Ovary (tissue), 9 donors: ENCODE measurements around the gene CD86. TPM values are rescaled to one million over a fixed set of nuclear protein-coding genes. Genes with fewer than 3 reads are reported as not detected.

ENCODE experiments used
- DNase-seq, 5 donors: peaks; one replicate each; pipeline ENCODE4 v3.0.0-alpha.2; 2019 to 2020
- H3K27ac ChIP-seq, 2 donors: fragments of 200-600 bp; one replicate each; pipeline versions ENCODE4 v1.5.1 to v1.8.0; 2019 to 2022
- H3K27me3 ChIP-seq: fragments of 200-600 bp; one replicate; pipeline ENCODE4 v1.8.0; 2022
- H3K36me3 ChIP-seq: fragments of 200-600 bp; sonication (generic); one replicate; pipeline ENCODE4 v1.5.1; 2019
- H3K4me1 ChIP-seq: one replicate; pipeline ENCODE4 v1.8.1; 2013; ENCODE audit warnings: mild to moderate bottlenecking, moderate library complexity; ENCODE audit not compliant: insufficient read depth
- H3K4me3 ChIP-seq: fragments of 200-600 bp; sonication (generic); one replicate; pipeline ENCODE4 v1.5.1; 2017
- H3K9me3 ChIP-seq, 2 donors: fragments of 200-600 bp in 1 of 2; sonication (generic) in 1 of 2; one replicate each; pipeline versions ENCODE4 v1.5.1 to v1.8.1; 2013 to 2019; ENCODE audit warnings: mild to moderate bottlenecking in 1 of 2, moderate library complexity in 1 of 2
- CTCF ChIP-seq, 3 donors: fragments of 450-650 bp in 2 of 3; fragments of 200-600 bp in 1 of 3; IDR thresholded peaks; one replicate each; pipeline versions ENCODE4 v1.5.1 to v1.8.0; 2016 to 2022; ENCODE audit warnings: antibody characterized with exemption in 3 of 3, mild to moderate bottlenecking in 1 of 3
- EP300 ChIP-seq: sonication (generic); formaldehyde crosslinking; IDR thresholded peaks from one replicate; pipeline ENCODE4 v1.6.1; 2017; ENCODE audit warnings: antibody characterized with exemption
- POLR2A ChIP-seq: fragments of 450-650 bp; IDR thresholded peaks from one replicate; pipeline ENCODE4 v1.6.1; 2017; ENCODE audit warnings: antibody characterized with exemption, mild to moderate bottlenecking, moderate library complexity
- WGBS, 3 donors: extraction: QIAGEN DNeasy Blood & Tissue Kit in 1 of 3; methylation state at CpG; one replicate each; pipeline versions ENCODE4 v1.1.5 to v1.1.7; 2013 to 2017; 5-methylcytosine and 5-hydroxymethylcytosine counted together
- intact Hi-C, 4 donors: fragments of 100-400 bp; cut with DNase I; formaldehyde crosslinking; loops; one replicate each; pipeline versions ENCODE4 v1.11.0 to v1.15.1; 2022 to 2023
- polyA plus RNA-seq, 2 donors: library from polyadenylated mRNA; stranded (reverse); fragments of 200-250 nt in 1 of 2; fragments of 350-450 nt in 1 of 2; fragmentation: Illumina TruSeq in 1 of 2; extraction: RNeasy Lipid Tissue Mini Kit (QIAGEN cat#74804) in 1 of 2; gene quantifications; one replicate each; pipeline ENCODE4 v1.2.3, GENCODE V29; 2013 to 2014
- total RNA-seq, 7 donors: library from RNA; depleted of rRNA in 2 of 7; stranded (reverse); fragments of >200 nt in 2 of 7; fragmentation: NEBNext Ultra II Directional in 3 of 7; extraction: Animal tissue kit (Norgen Biotek cat#: 25700) in 3 of 7; gene quantifications; one replicate each; pipeline versions ENCODE4 v1.1.0 to v1.2.4, GENCODE V29; 2016 to 2023
- donor health status: DM: no; HTN: no; CAD: no; lungs with moderate emphysema.
- donor health status: DM: no; HTN: no; CAD: no.
- donor health status: Bipolar disorder and iron deficiency.
- donor health status: DM: yes; HTN: yes; CAD: no.
- donor health status: DM: no; HTN: no; CAD: no.
- donor health status: DM: yes; HTN: yes; CAD: no.

Gene CD86
- total and polyA plus RNA-seq, 9 donors, result 0.85 to 8.7 (median 3.5) TPM

DNA sequence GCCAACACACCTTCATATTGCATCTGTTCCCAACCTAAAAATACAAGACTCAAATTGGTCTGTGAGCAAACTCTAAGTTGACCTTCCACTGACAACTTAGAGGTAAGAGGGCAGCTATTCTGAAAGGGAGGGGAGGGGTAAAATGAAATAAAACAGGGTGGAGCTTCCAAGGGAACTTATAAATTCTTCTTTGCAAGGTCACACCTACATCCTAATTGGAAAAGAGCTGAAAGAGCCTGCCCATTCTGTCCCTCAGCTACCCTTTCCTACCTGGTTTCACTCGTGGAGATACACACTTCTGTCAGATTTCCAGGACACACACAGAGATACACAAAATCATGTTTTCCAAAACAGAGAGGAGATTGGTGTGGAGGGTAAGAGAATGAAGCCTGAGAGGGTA lies 34.1 kb upstream of the CD86 start:
- Histone ChIP-seq H3K36me3 (no peaks in the 10 kb centered on the region), H3K4me3 (no peak overlapping the region), H3K27ac (no peak overlapping the region), H3K4me1 (no peaks in the 10 kb centered on the region), H3K9me3 (no peaks in the 10 kb centered on the region), H3K27me3 (no peaks in the 10 kb centered on the region)
- TF ChIP-seq POLR2A (no peak), CTCF (IDR thresholded peaks at IDR 0.05) (no peak), EP300 (no peak)
- WGBS, 3 donors, result 34 to 50% (median 38%) methylated on average over 1 of the region's 1 CpG
- no peak for DNase-seq
- intact Hi-C loops, result no loop called here

GRCh38 chr3:122021811-122022401 lies 33.3 kb upstream of the CD86 start, which contains the start of gene ILDR1:
Gene ILDR1, minus strand, starts transcription at chr3:122022247. Its CDS starts 170 bp downstream, at chr3:122022077.
- no peaks in the 10 kb centered on the region for H3K27me3 ChIP-seq
- no peaks in the 10 kb centered on the region for H3K9me3 ChIP-seq
- intact Hi-C loops, result no loop called here
- TF ChIP-seq POLR2A, result no peak
- TF ChIP-seq EP300, result no peak
- no peak for TF ChIP-seq CTCF (IDR thresholded peaks at IDR 0.05)
- no peaks in the 10 kb centered on the region for H3K4me1 ChIP-seq
- no peak within 1 kb of the TSS for H3K27ac ChIP-seq
- 5 to 9% (median 5%) methylated on average over 33 to 43 of the region's 43 CpGs for WGBS, 3 donors
- H3K4me3 ChIP-seq, result peak within 1 kb of the TSS; percentile 17
- DNase-seq, result no peak
- no peaks in the 10 kb centered on the region for H3K36me3 ChIP-seq

- WGBS, 3 donors, result 54 to 66% (median 57%) methylated on average over 8 of the region's 8 CpGs
- Histone ChIP-seq H3K36me3 (no peaks in the 10 kb centered on the region), H3K4me1 (no peaks in the 10 kb centered on the region), H3K27me3 (no peaks in the 10 kb centered on the region), H3K27ac (no peak overlapping the region), H3K9me3 (no peaks in the 10 kb centered on the region), H3K4me3 (no peak overlapping the region)
- TF ChIP-seq CTCF (IDR thresholded peaks at IDR 0.05) (no peak), POLR2A (no peak)
- DNase-seq, result no peak
- intact Hi-C loops, result no loop called here
These were observed 31.7 kb upstream of the CD86 start for GRCh38 chr3:122023335-122023910.

DNA sequence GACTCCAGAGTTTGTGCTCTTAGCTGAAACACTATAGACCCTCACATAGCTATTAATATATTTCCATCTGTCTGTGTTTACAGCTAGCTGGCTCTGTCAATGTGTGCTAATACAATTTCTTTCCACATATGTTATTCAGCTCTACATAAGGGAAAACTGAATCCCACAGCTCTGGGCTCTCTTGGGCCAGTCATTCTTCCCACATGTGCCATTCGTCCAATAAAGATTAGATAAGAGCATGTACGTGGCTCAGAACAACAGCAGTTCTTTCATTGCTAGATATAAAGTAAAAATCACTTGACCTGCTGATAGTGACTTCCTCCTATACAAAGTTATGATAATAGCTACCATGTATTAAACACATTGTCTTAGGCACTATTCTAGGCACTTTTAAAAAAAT lies 30.4 kb upstream of the CD86 start:
- H3K4me1 ChIP-seq, result no peaks in the 10 kb centered on the region
- H3K27me3 ChIP-seq, result no peaks in the 10 kb centered on the region
- H3K9me3 ChIP-seq, result no peaks in the 10 kb centered on the region
- H3K36me3 ChIP-seq, result no peaks in the 10 kb centered on the region
- no peak for DNase-seq
- intact Hi-C loops, result no loop called here
- no peak overlapping the region for H3K27ac ChIP-seq
- TF ChIP-seq POLR2A, result no peak
- TF ChIP-seq EP300, result no peak
- no peak for TF ChIP-seq CTCF (IDR thresholded peaks at IDR 0.05)
- 8 to 11% (median 9%) methylated on average over 2 of the region's 2 CpGs for WGBS, 3 donors
- H3K4me3 ChIP-seq, result no peak overlapping the region
